ENCODE results near the gene MXD4. TPM values are rescaled to one million over a fixed set of nuclear protein-coding genes. Genes with fewer than 3 reads are reported as not detected.

The MXD4 gene
- 10 to 100 TPM; 33.4 to 34.9 TPM for total RNA-seq

DNA sequence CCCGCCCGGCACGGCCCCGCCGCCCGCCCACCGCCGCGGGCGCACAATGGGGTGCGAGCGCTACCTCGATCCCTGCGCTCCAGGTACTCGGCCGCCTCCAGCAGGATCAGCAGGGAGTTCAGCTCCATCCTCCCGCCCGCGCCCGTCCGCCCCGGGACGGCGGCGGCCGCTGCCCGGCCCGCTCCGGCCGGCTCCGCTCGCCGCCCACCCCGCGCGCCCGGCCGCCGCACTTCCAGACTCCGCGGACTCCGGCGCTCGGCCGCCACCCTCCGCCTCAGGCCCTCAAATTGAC is at the start of gene MXD4:
Gene MXD4, minus strand, starts transcription at position 257 of the 292 bp plus-strand sequence. Its CDS starts 129 bp downstream, at position 128.
- DNase-seq (ENCODE audit: low spot score): no peak
- H3K4me1 ChIP-seq: peaks cover 0 to 71% of the 10 kb centered on the region in 2 donors
- peak within 1 kb of the TSS; percentile 95 to 98 for H3K27ac ChIP-seq
- no peaks in the 10 kb centered on the region for H3K36me3 ChIP-seq
- H3K27me3 ChIP-seq: no peaks in the 10 kb centered on the region
- peak within 1 kb of the TSS; percentile 81 to 96 for H3K4me3 ChIP-seq
- no peaks in the 10 kb centered on the region for H3K9me3 ChIP-seq
- no peak for TF ChIP-seq CTCF (IDR thresholded peaks at IDR 0.05)

GRCh38 chr4:2306773-2307410 is 45.0 kb upstream of the MXD4 start:
- Histone ChIP-seq H3K4me1 (no peaks in the 10 kb centered on the region), H3K4me3 (no peak overlapping the region), H3K27me3 (no peaks in the 10 kb centered on the region), H3K36me3 (no peaks in the 10 kb centered on the region), H3K9me3 (peaks cover 0 to 27% of the 10 kb centered on the region in 2 donors), H3K27ac (no peak overlapping the region)
- no peak for TF ChIP-seq CTCF (IDR thresholded peaks at IDR 0.05)
- DNase-seq (ENCODE audit: low spot score): no peak

DNA sequence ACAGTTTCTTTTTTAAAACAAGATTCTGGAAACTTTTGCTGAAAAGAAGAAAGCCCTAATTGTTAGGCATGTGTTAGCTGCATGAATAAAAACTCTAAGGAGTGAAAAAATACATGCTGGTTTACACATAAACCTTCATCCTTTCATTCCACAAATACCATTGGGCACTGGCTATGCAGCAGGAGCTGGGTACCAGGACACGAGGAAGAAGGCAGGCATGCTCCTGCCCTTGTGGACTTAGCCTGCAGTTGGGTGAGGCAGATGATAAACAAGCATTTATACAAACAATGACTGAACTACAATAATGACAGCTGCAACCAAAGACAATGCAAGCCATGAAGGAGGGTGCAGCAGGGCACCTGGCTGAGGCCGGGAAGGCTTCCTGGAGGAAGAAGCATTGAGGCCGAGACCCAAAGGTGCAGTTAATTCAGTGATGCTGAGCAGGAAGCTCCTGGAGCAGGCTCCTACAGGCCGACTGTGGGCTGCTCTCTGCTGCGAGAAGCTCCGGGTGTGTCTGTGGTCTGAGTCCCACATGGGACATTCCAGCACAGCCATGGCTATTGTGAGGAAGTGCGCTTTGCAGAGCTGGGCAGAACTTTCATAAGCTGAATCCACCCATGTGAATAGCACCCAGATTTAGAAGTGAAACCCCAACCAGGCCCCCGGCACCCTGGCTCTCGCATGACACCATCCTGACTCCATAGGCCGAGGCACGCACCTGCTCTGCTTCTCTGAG is 44.0 kb upstream of the MXD4 start:
- H3K36me3 ChIP-seq: no peaks in the 10 kb centered on the region
- peak; percentile 40 for DNase-seq (ENCODE audit: low spot score)
- no peaks in the 10 kb centered on the region for H3K4me1 ChIP-seq
- H3K9me3 ChIP-seq: peaks cover 0 to 17% of the 10 kb centered on the region in 2 donors
- TF ChIP-seq CTCF (IDR thresholded peaks at IDR 0.05): no peak
- H3K4me3 ChIP-seq: no peak overlapping the region
- no peak overlapping the region for H3K27ac ChIP-seq
- H3K27me3 ChIP-seq: no peaks in the 10 kb centered on the region

DNA sequence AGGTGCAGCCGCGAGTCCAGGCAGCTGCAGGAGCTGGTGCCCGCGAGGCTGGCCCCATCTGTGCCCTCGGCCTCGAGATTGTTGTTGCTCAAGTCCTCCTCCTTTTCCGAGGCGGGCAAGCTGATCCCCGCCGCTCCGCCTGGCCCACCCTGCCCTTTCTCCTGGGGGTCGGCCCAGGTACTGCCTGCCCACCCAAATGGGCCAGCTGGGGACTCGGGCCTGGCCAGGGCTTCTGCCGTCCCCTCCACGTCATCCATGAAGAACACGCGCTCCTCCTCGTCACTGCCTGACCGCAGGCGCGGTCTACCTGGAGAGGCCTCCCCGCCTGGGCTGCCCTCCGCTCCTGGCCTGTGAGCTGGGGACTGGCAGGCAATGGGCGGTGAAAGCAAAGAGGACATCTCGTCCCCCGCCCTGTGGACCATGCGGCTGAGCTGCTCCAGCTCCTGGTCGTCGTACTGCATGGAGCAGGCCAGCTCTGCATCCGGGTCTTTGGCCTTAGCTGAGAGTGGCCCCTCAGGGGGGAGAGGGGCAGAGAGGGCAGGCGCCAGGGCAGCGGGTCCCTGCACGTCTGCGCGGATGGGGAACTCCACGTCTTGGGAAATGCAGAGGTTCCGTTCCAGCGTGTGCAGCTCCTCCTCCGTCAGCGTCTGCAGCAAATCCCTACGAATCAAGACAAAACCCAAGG is 43.1 kb upstream of the MXD4 start:
- no peak overlapping the region for H3K4me3 ChIP-seq
- H3K27ac ChIP-seq: no peak overlapping the region
- no peaks in the 10 kb centered on the region for H3K36me3 ChIP-seq
- no peaks in the 10 kb centered on the region for H3K4me1 ChIP-seq
- H3K27me3 ChIP-seq: no peaks in the 10 kb centered on the region
- H3K9me3 ChIP-seq: peaks cover 0 to 8% of the 10 kb centered on the region in 2 donors
- DNase-seq (ENCODE audit: low spot score): peak; percentile 21
- TF ChIP-seq CTCF (IDR thresholded peaks at IDR 0.05): no peak

DNA sequence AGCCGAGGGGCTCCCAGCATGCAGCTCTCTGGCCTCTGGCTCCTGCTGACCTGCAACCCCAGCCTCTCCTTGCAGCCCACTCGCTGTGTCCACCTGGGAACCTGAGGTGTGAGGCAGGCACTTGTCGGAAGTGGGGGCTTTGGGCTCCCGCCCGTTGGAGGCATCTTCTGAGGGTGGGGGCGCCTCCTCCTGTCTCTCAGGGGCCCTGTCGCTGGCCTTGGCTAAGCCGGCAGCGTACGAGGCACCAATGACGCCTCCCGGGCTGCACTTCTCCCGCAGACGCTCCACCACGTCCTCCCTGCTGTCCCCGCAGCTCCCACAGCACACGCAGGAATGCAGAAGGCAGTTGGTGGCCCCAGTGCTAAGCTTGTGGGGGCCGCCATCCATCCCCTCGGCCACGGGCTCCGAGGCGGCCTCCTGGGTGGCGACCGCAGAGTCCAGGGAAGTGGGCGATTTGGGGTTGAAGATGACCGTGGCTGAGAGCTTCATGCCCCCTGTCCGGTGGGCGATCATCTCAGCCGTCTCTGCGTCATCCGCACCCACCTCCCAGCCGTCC is 42.5 kb upstream of the MXD4 start:
- Histone ChIP-seq H3K9me3 (peaks cover 0 to 6% of the 10 kb centered on the region in 2 donors), H3K4me3 (no peak overlapping the region), H3K27ac (no peak overlapping the region), H3K36me3 (no peaks in the 10 kb centered on the region), H3K4me1 (no peaks in the 10 kb centered on the region), H3K27me3 (no peaks in the 10 kb centered on the region)
- DNase-seq (ENCODE audit: low spot score): peak; percentile 18
- no peak for TF ChIP-seq CTCF (IDR thresholded peaks at IDR 0.05)

Measured in right atrium auricular region (tissue), 2 donors.